Stimulated activated CD4-positive, alpha-beta T cell treated with anti-CD3 and anti-CD28 coated beads, Interleukin-1b, Interleukin-23, amount 100 ng/mL, for 48 hours (primary cell): ENCODE data around the gene ZNF280A.

Experiments used
- DNase-seq: peaks from one replicate; pipeline ENCODE4 v3.0.0-alpha.2; 2020

Gene ZNF280A

GRCh38 chr22:22520020-22520656 lies at the start of gene ZNF280A:
TSS of gene ZNF280A (minus strand) at chr22:22520270. CDS start at chr22:22515630, 4,640 bp downstream.
- no peak for DNase-seq

GRCh38 chr22:22569218-22569617 lies 49.1 kb upstream of the ZNF280A start:
- DNase-seq = no peak

- DNase-seq = no peak
Observed at GRCh38 chr22:22565981-22566380, 45.9 kb upstream of the ZNF280A start.

GRCh38 chr22:22558972-22559603 lies 39.0 kb upstream of the ZNF280A start, which contains the start of gene PRAME:
TSS of gene PRAME (minus strand) at chr22:22559265. CDS start at chr22:22556832, 2,433 bp downstream.
- DNase-seq = peak; percentile 90

GRCh38 chr22:22558071-22558971 lies 38.3 kb upstream of the ZNF280A start:
- no peak for DNase-seq

GRCh38 chr22:22556995-22557925 lies 37.2 kb upstream of the ZNF280A start:
- no peak for DNase-seq

GRCh38 chr22:22556578-22556977 lies 36.5 kb upstream of the ZNF280A start:
- no peak for DNase-seq

GRCh38 chr22:22555596-22555995 lies 35.5 kb upstream of the ZNF280A start:
- no peak for DNase-seq

- no peak for DNase-seq
Observed at GRCh38 chr22:22554587-22555284, 34.7 kb upstream of the ZNF280A start.

GRCh38 chr22:22553735-22554586 lies 33.9 kb upstream of the ZNF280A start:
- no peak for DNase-seq

- no peak for DNase-seq
Observed at GRCh38 chr22:22553141-22553540, 33.1 kb upstream of the ZNF280A start.

GRCh38 chr22:22552630-22553029 lies 32.6 kb upstream of the ZNF280A start:
- no peak for DNase-seq

- DNase-seq = no peak
Observed at GRCh38 chr22:22550789-22551434, 30.8 kb upstream of the ZNF280A start.

- no peak for DNase-seq
Observed at GRCh38 chr22:22548910-22549309, 28.8 kb upstream of the ZNF280A start.

- DNase-seq = no peak
Observed at GRCh38 chr22:22548317-22548716, 28.2 kb upstream of the ZNF280A start.

GRCh38 chr22:22547692-22548300 lies 27.7 kb upstream of the ZNF280A start:
- DNase-seq = no peak

GRCh38 chr22:22547226-22547625 lies 27.2 kb upstream of the ZNF280A start:
- DNase-seq = no peak

GRCh38 chr22:22546490-22546889 lies 26.4 kb upstream of the ZNF280A start:
- DNase-seq = no peak

- DNase-seq = no peak
Observed at GRCh38 chr22:22545084-22545483, 25.0 kb upstream of the ZNF280A start.
